ENCODE results near the gene IDH1. TPM values are rescaled to one million over a fixed set of nuclear protein-coding genes. Genes with fewer than 3 reads are reported as not detected.

Gene IDH1
- total RNA-seq, 2 experiments from 2014 or later = 36.2 to 57.2 TPM

GRCh38 chr2:208280933-208281332 is 26.1 kb upstream of the IDH1 start:
- H4K20me1 ChIP-seq (ENCODE audit: insufficient read depth, low read length) = no peaks in the 10 kb centered on the region
- H2AFZ ChIP-seq (ENCODE audit: low read length) = no peak overlapping the region
- DNase-seq (ENCODE audit: low spot score) = no peak
- intact Hi-C loops (cut with micrococcal nuclease; ENCODE audit: unreplicated experiment) = no loop called here
- no peak overlapping the region for H3K4me2 ChIP-seq (ENCODE audit: low read length)
- POLR2A ChIA-PET = interaction anchor here (1.4 to 1.8 kb wide), 3 partner anchors 9 to 20 kb away, joined by 3 to 9 read pairs (median 5); no protein-coding TSS in a partner anchor
- H3K9me3 ChIP-seq (ENCODE audit: low read length) = 0 out of 2 replicates have a peak, but pooled peaks cover 4% of the 10 kb centered on the region
- H3K9me2 ChIP-seq (ENCODE audit: insufficient read depth, low read length) = no peaks in the 10 kb centered on the region
- no peak overlapping the region for H3K4me3 ChIP-seq (ENCODE audit: low read depth, low read length, poor library complexity, severe bottlenecking)
- BruUV-seq (replicated peaks) = no TSS peak
- peaks cover 13% of the 10 kb centered on the region; the same call in 1 of the 2 replicates for H3K79me2 ChIP-seq (ENCODE audit: insufficient read depth, low read depth, low read length)
- no peak overlapping the region for H3K27ac ChIP-seq (ENCODE audit: low read depth, low read length, poor library complexity, severe bottlenecking)
- peaks cover 90% of the 10 kb centered on the region for H3K36me3 ChIP-seq (ENCODE audit: insufficient read depth, low read length)
- CTCF ChIA-PET (ENCODE audit: unreplicated experiment) = no interaction called here
- TF ChIP-seq CTCF (conservative IDR thresholded peaks at IDR 0.05; ENCODE audit: low read length) (no peak), EZH2phosphoT487 (IDR thresholded peaks at IDR 0.05; ENCODE audit: borderline replicate concordance, low read depth, low read length) (no peak)
- no peaks in the 10 kb centered on the region for H3K4me1 ChIP-seq (ENCODE audit: insufficient read depth, low read length, poor library complexity, severe bottlenecking)

DNA sequence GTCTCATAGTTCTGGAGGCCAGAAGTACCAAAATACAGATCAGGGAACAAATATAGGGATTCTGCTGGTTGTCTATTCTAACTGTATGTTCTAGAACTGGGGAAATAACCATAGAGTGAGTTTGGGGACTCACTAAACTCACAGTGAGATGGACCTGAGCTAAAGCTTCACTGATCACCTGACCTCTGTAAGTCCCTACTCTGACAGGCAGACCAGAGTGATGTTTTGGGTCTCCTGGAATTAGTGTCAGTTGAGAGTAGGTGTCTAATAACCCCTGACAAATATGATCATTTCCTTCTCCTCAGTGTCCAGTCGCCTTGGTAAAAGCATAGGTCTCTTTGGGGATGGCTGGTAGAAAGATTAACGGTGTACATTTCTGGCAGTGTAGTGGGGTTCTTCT is 25.4 kb upstream of the IDH1 start:
- Histone ChIP-seq H2AFZ (ENCODE audit: low read length) (no peak overlapping the region), H3K27ac (ENCODE audit: low read depth, low read length, poor library complexity, severe bottlenecking) (no peak overlapping the region), H3K79me2 (ENCODE audit: insufficient read depth, low read depth, low read length) (peaks cover 13% of the 10 kb centered on the region; the same call in 1 of the 2 replicates), H3K36me3 (ENCODE audit: insufficient read depth, low read length) (peaks cover 90% of the 10 kb centered on the region), H3K9me3 (ENCODE audit: low read length) (0 out of 2 replicates have a peak, but pooled peaks cover 4% of the 10 kb centered on the region), H3K4me1 (ENCODE audit: insufficient read depth, low read length, poor library complexity, severe bottlenecking) (no peaks in the 10 kb centered on the region), H3K9me2 (ENCODE audit: insufficient read depth, low read length) (no peaks in the 10 kb centered on the region), H4K20me1 (ENCODE audit: insufficient read depth, low read length) (no peaks in the 10 kb centered on the region), H3K4me3 (ENCODE audit: low read depth, low read length, poor library complexity, severe bottlenecking) (no peak overlapping the region), H3K4me2 (ENCODE audit: low read length) (no peak overlapping the region)
- intact Hi-C loops (cut with micrococcal nuclease; ENCODE audit: unreplicated experiment) = no loop called here
- BruUV-seq (replicated peaks) = no TSS peak
- POLR2A ChIA-PET = interaction anchor here (1.8 kb wide), 1 partner anchor 20 kb away, joined by 5 read pairs; no protein-coding TSS in a partner anchor
- no peak for DNase-seq (ENCODE audit: low spot score)
- CTCF ChIA-PET (ENCODE audit: unreplicated experiment) = no interaction called here
- no peak for TF ChIP-seq CTCF (conservative IDR thresholded peaks at IDR 0.05; ENCODE audit: low read length)
- TF ChIP-seq EZH2phosphoT487 (IDR thresholded peaks at IDR 0.05; ENCODE audit: borderline replicate concordance, low read depth, low read length) = no peak

- no peaks in the 10 kb centered on the region for H4K20me1 ChIP-seq (ENCODE audit: insufficient read depth, low read length)
- H3K4me2 ChIP-seq (ENCODE audit: low read length) = no peak overlapping the region
- ChIA-PET POLR2A (interaction anchor here (0.7 kb wide), 1 partner anchor 11 kb away, joined by 3 read pairs; no protein-coding TSS in a partner anchor), CTCF (ENCODE audit: unreplicated experiment) (no interaction called here)
- BruUV-seq (replicated peaks) = no TSS peak
- TF ChIP-seq EZH2phosphoT487 (IDR thresholded peaks at IDR 0.05; ENCODE audit: borderline replicate concordance, low read depth, low read length) = no peak
- TF ChIP-seq CTCF (conservative IDR thresholded peaks at IDR 0.05; ENCODE audit: low read length) = no peak
- H3K4me3 ChIP-seq (ENCODE audit: low read depth, low read length, poor library complexity, severe bottlenecking) = no peak overlapping the region
- H3K36me3 ChIP-seq (ENCODE audit: insufficient read depth, low read length) = peaks cover 98% of the 10 kb centered on the region
- no peak overlapping the region for H2AFZ ChIP-seq (ENCODE audit: low read length)
- H3K79me2 ChIP-seq (ENCODE audit: insufficient read depth, low read depth, low read length) = peaks cover 13% of the 10 kb centered on the region; the same call in 1 of the 2 replicates
- H3K4me1 ChIP-seq (ENCODE audit: insufficient read depth, low read length, poor library complexity, severe bottlenecking) = no peaks in the 10 kb centered on the region
- DNase-seq (ENCODE audit: low spot score) = no peak
- 0 out of 2 replicates have a peak, but pooled peaks cover 4% of the 10 kb centered on the region for H3K9me3 ChIP-seq (ENCODE audit: low read length)
- H3K27ac ChIP-seq (ENCODE audit: low read depth, low read length, poor library complexity, severe bottlenecking) = no peak overlapping the region
- no peaks in the 10 kb centered on the region for H3K9me2 ChIP-seq (ENCODE audit: insufficient read depth, low read length)
- intact Hi-C loops (cut with micrococcal nuclease; ENCODE audit: unreplicated experiment) = no loop called here
These were observed 24.4 kb upstream of the IDH1 start for GRCh38 chr2:208279236-208279635.
